ENCODE results near the gene CCDC157.

Gene CCDC157

GRCh38 chr22:30315962-30316576, 40.7 kb upstream of the CCDC157 start:
- TF ChIP-seq ZBTB7A (IDR thresholded peaks at IDR 0.05; ENCODE audit: low read depth) (no peak), RAD21 (IDR thresholded peaks at IDR 0.05; ENCODE audit: low read depth) (no peak), CREB1 (IDR thresholded peaks at IDR 0.05; ENCODE audit: low read depth) (no peak), FOXM1 (IDR thresholded peaks at IDR 0.05; ENCODE audit: borderline replicate concordance, low read depth) (no peak), YY1 (IDR thresholded peaks at IDR 0.05; ENCODE audit: low read depth) (no peak), NFIC (IDR thresholded peaks at IDR 0.05) (no peak), CEBPB (IDR thresholded peaks at IDR 0.05) (no peak), EGR1 (IDR thresholded peaks at IDR 0.05) (no peak)

DNA sequence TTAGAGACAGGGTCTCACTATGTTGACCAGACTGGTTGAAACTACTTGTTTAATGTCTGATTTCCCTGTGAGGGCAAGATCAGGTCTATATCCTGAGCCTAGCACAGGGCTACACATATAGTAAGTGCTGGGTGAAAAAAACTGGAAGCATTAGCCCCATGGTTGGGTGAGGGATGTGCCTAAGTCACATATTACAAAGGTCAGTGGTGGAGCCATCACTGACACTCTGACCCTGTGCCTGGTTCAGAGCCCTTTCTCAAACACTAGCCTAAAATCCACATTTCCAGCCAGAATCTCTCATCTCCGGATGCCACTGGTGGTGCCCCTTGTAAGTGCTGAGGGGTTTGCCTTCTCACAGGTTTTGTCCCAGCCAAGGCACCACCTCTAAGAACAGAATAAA, 39.0 kb upstream of the CCDC157 start:
- no peak for TF ChIP-seq EGR1 (IDR thresholded peaks at IDR 0.05)
- TF ChIP-seq, protein P1, sequence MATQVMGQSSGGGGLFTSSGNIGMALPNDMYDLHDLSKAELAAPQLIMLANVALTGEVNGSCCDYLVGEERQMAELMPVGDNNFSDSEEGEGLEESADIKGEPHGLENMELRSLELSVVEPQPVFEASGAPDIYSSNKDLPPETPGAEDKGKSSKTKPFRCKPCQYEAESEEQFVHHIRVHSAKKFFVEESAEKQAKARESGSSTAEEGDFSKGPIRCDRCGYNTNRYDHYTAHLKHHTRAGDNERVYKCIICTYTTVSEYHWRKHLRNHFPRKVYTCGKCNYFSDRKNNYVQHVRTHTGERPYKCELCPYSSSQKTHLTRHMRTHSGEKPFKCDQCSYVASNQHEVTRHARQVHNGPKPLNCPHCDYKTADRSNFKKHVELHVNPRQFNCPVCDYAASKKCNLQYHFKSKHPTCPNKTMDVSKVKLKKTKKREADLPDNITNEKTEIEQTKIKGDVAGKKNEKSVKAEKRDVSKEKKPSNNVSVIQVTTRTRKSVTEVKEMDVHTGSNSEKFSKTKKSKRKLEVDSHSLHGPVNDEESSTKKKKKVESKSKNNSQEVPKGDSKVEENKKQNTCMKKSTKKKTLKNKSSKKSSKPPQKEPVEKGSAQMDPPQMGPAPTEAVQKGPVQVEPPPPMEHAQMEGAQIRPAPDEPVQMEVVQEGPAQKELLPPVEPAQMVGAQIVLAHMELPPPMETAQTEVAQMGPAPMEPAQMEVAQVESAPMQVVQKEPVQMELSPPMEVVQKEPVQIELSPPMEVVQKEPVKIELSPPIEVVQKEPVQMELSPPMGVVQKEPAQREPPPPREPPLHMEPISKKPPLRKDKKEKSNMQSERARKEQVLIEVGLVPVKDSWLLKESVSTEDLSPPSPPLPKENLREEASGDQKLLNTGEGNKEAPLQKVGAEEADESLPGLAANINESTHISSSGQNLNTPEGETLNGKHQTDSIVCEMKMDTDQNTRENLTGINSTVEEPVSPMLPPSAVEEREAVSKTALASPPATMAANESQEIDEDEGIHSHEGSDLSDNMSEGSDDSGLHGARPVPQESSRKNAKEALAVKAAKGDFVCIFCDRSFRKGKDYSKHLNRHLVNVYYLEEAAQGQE (IDR thresholded peaks at IDR 0.05; ENCODE audit: low read depth) = no peak
- TF ChIP-seq ZBTB7A (IDR thresholded peaks at IDR 0.05; ENCODE audit: low read depth) = no peak
- TF ChIP-seq USF1 (IDR thresholded peaks at IDR 0.05) = no peak
- TF ChIP-seq TEAD4 (IDR thresholded peaks at IDR 0.05) = no peak
- TF ChIP-seq FOXM1 (IDR thresholded peaks at IDR 0.05; ENCODE audit: borderline replicate concordance, low read depth) = no peak
- no peak for TF ChIP-seq CREB1 (IDR thresholded peaks at IDR 0.05; ENCODE audit: low read depth)
- no peak for TF ChIP-seq MAX (IDR thresholded peaks at IDR 0.05)
- TF ChIP-seq TCF12 (IDR thresholded peaks at IDR 0.05; ENCODE audit: low read depth) = no peak
- TF ChIP-seq TAF1 (IDR thresholded peaks at IDR 0.05; ENCODE audit: low read depth) = no peak
- TF ChIP-seq EP300 (IDR thresholded peaks at IDR 0.05; ENCODE audit: borderline replicate concordance) = no peak

DNA sequence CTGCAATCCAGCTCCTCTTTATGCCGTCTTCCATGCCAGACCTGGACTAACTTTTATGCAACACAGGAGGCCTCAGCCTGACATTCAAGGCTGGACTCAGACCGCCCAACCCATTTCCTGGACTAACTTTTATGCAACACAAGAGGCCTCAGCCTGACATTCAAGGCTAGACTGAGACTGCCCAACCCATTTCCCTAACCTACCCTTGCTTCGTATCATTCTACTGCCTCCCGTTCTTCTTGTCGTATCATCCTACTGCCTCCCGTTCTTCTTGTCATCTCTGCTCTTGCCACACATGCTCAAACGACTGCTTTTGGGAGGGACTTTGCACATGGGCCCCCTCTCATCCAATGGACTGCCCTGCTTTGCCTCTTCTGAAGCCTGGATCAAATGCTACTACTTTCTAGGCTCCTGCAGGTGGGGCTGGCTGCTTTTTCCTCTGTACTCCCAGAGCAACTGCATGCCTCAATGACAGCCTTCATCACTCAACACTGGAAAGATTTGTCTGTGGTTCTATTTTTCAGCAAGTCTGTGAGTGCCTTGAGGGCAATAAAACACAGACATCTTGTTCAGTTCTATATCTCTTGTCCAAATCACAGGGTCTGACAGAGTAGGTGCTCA, 37.9 kb upstream of the CCDC157 start:
- TF ChIP-seq FOXM1 (IDR thresholded peaks at IDR 0.05; ENCODE audit: borderline replicate concordance, low read depth) = no peak
- no peak for TF ChIP-seq CEBPB (IDR thresholded peaks at IDR 0.05)
- no peak for TF ChIP-seq USF1 (IDR thresholded peaks at IDR 0.05)
- no peak for TF ChIP-seq TAF1 (IDR thresholded peaks at IDR 0.05; ENCODE audit: low read depth)
- TF ChIP-seq NFIC (IDR thresholded peaks at IDR 0.05) = no peak
- no peak for TF ChIP-seq CREB1 (IDR thresholded peaks at IDR 0.05; ENCODE audit: low read depth)
- no peak for TF ChIP-seq RAD21 (IDR thresholded peaks at IDR 0.05; ENCODE audit: low read depth)
- TF ChIP-seq, protein P1 (IDR thresholded peaks at IDR 0.05; ENCODE audit: low read depth) = no peak
- no peak for TF ChIP-seq MAX (IDR thresholded peaks at IDR 0.05)
- TF ChIP-seq EGR1 (IDR thresholded peaks at IDR 0.05) = no peak
- TF ChIP-seq EP300 (IDR thresholded peaks at IDR 0.05; ENCODE audit: borderline replicate concordance) = no peak
- no peak for TF ChIP-seq YY1 (IDR thresholded peaks at IDR 0.05; ENCODE audit: low read depth)
- no peak for TF ChIP-seq TEAD4 (IDR thresholded peaks at IDR 0.05)
- TF ChIP-seq ZBTB7A (IDR thresholded peaks at IDR 0.05; ENCODE audit: low read depth) = no peak
- TF ChIP-seq TCF12 (IDR thresholded peaks at IDR 0.05; ENCODE audit: low read depth) = no peak

DNA sequence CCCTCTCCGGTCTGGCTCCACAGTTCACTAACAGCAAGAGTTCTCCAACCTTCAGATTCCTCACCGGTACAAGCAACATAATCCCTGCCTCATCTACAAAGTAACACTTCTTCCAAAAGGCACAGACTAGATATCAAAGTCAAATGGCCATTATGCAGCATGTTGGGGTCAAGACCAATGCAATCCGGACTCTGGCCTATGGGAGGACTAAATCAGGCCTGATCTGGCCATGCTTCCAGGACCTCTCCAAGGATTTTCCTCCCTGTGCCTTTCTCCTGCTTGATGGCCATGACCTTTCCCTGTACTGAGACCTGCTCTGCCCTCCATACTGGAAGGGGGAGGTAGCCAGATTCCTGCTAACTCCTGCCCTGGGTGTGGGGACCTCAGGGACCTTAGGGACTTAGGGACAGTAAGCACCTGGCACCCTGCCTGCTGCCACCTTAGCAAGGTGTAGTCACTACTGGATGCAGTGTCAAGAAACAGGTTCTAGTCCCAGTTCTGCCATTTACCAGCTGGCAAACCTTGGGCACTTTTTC, 36.7 kb upstream of the CCDC157 start:
- no peak for TF ChIP-seq ZBTB7A (IDR thresholded peaks at IDR 0.05; ENCODE audit: low read depth)

DNA sequence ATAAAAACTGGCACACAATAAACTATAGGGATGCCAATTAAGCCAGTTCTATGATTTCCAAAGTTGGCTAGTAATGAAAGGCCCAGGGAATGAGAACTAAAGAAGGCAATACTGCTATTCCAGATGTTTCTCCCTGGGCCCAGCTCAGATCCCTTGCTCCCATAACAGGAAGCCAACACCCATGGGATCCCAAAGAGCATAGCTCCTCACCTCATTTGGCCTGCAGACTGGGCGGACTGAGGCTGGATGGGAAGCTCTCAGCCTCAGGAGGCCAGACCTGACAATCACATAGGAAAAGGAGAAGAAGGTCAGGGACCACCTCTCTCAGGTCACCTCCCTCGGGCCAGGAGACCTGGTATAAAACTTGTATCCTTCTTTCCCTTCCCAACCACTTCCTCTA, 35.3 kb upstream of the CCDC157 start:
- no peak for TF ChIP-seq ZBTB7A (IDR thresholded peaks at IDR 0.05; ENCODE audit: low read depth)
- TF ChIP-seq MAX (IDR thresholded peaks at IDR 0.05) = no peak
- TF ChIP-seq TCF12 (IDR thresholded peaks at IDR 0.05; ENCODE audit: low read depth) = no peak
- no peak for TF ChIP-seq CEBPB (IDR thresholded peaks at IDR 0.05)
- TF ChIP-seq, protein P1 (IDR thresholded peaks at IDR 0.05; ENCODE audit: low read depth) = no peak
- no peak for TF ChIP-seq TEAD4 (IDR thresholded peaks at IDR 0.05)
- no peak for TF ChIP-seq FOXM1 (IDR thresholded peaks at IDR 0.05; ENCODE audit: borderline replicate concordance, low read depth)
- no peak for TF ChIP-seq YY1 (IDR thresholded peaks at IDR 0.05; ENCODE audit: low read depth)
- TF ChIP-seq NFIC (IDR thresholded peaks at IDR 0.05) = no peak
- TF ChIP-seq TAF1 (IDR thresholded peaks at IDR 0.05; ENCODE audit: low read depth) = no peak
